Activated CD4-positive, CD25-positive, alpha-beta regulatory T cell treated with anti-CD3 and anti-CD28 coated beads, Interleukin-2, amount 50 U/mL, for 16 hours (primary cell): ENCODE measurements around the gene PBX2.
"Not testable (repeated sequence)": the region's sequence is repeated elsewhere in the genome, so short reads cannot be mapped to it uniquely, and the experiment has no call there.

ENCODE experiments used
- DNase-seq: peaks from one replicate; pipeline ENCODE4 v3.0.0-alpha.2; 2020; ENCODE audit warnings: low read depth, low spot score

PBX2 gene

DNA sequence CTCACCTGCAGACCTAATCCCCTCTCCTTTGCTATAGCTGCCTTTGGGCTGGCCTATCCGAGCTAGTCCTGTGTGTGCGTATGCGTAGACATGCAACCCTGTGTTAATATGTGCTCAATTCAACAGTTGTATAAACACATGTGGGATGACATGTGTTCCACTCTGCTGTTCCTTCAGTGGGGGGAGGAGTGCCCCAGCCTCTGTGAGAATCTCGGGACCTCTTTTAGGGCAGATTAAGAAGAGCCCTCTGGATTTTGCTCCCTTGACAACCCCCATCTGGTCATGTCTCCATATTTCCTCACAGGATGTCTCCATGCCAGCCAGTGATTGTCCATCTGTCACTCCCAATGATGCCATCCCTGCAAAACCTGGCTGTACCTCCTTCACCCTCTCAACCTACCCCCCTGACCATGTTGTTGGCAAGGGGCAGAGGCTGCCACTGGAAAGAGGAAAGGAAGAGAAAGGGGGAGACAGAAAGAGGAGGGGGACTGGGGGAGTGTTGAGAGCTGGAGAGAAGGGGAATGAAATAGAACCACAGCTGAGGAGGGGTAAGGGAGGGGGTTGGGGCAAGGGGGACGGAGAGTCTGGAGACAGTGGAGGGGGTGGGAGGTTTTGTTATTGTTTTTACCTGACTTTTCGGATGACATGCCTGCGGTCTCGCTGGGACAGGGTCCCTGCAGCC is 38.7 kb downstream of the PBX2 start:
- DNase-seq, result no peak

DNA sequence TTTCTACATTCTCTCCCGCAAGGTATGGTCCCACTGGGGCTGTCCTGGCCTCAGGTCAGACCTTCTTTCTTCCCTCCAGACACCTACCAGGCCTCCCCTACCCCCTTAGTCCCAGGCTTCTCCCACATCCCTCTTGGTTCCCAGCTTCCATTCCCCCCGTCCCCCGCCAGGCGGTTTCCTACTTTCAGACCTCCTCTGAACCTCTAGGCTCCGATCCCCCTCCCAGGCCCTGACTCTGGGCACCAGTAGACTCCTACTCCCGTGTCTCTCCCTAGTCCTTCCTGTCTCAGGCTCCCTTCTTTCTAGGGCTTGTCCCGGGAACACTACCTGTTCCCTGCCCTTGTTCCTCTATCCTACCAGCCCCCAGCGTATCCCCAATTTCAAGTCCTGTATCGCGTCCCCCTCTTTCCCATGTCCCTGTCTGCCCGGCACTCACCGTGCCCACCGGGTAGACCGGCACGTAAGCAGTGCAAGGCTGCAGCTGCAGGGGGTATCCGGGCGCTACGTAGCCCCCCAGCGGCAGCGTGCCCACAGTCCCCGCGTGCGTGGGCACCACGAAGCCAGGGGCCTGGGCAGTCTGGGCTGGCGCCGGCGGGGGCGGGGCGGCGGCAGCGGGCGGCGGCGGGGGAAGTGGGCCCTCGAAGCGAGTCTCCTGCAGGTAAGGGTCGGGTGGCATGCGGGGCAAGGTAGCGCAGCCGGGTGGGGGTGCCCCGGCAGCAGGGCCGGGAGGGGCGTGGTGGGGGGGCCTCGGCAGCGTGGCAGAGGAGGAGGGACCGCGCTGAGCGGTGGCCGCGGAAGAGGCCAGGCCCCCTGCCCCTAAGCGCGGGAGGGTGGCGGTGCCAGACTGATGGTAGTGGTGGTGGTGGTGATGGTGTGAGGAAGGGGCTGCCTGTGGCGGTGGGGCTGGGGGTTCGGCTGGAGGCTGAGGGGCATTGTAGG is 39.8 kb downstream of the PBX2 start:
- DNase-seq, result no peak

DNA sequence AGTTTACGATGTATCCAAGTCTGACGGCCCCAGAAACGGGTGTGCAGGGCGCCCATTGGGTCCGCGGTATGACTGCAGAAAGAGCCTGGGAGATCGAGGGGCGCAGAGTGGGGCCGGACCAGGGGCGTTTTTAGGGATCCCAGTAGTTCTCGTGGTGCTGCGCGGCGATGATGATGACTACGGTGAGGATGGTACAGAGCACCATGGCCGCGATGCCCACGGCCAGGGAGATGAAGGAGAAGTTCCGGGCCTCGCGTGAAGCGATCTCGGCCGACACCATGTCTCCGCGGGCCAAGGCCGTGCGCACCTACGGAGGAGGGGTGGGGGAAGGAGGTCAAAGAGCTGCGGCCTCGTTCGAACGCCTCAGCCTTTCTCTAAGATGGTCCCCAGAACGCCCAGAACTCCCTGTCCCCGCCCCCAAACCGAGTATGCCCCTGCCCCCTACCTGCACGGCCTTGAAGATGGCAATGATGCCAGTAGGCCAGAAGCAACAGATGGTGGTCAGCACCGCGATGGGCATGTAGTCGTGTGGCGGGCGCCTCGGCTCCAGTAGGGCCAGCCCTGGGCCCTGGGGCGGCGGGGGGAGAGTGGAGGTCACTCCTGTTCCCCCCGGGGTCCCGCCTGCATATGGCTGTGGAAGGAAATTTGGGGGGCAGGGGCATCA is 40.8 kb downstream of the PBX2 start:
- DNase-seq, result no peak

DNA sequence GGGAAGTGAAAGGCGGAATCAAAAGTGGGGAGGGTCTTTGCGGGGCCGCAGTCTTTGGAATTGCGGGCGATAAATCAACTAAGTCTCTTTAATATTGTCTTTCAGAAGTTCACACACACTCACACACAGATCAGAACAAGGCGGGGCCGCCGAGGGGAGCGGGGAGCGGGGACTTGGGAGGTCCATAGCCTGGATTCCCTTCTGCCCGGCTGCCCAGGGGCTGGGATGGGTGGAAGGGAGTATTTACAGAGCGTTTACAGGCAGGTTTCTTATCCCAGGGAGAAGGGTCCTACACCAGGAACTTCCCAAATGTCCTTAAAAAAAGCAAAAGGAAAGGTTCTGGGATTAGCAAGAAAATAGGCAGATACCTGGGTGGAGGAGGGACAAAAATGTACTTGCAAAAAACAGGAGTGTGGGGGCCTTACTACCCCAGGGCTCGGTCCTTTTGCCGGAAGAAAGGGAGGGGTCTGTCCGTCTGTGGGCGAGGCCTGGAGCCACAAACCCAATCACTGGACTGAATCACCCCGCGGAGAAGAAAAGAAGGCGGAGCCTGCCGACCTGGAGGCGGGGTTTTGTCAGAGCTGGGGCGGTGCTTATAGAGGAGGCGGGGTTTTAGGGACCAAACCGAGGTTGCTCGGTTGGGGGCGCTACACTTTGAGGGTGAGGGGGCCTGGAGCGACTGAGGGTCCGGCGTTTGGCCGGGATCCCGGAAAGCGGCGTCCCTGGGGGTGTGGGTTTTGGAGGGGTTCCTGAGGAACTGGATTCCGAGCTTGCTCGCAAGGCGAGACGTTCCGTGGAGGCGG is 41.5 kb downstream of the PBX2 start:
- peak; percentile 34 for DNase-seq

DNA sequence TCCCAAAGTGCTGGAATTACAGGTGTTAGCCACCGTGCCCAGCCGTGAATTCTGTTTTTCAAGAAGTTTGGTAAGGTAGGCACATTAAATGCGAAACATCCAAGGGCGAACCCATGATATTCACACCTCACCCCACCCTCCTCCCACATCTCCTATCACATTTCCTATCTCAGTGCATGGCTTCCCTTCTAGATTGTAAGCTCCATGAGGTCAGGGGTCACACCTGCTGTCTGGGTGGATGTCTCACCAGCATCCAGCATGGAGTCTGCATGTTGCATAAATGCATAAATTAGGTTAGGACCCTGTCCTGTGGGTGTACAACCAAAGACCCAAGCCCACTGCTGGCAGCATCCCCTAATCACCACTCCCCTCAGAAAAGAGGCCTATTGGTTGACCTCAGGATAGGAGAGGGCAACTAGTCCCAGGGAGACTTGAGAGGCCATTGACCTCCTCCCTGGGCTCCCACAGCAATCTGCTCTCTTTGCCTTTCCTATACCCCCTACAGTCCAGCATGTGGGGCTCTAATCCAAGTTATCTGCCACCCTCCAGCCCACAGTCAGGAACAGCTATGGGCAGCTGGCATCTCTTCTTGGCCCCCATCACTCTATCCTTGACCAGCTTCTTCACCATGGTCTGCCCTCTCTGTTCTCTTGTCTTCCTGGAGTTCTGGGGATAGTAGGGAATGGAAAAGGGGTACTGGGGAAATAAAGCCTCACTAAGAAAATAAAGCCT is 42.4 kb downstream of the PBX2 start:
- no peak for DNase-seq

DNA sequence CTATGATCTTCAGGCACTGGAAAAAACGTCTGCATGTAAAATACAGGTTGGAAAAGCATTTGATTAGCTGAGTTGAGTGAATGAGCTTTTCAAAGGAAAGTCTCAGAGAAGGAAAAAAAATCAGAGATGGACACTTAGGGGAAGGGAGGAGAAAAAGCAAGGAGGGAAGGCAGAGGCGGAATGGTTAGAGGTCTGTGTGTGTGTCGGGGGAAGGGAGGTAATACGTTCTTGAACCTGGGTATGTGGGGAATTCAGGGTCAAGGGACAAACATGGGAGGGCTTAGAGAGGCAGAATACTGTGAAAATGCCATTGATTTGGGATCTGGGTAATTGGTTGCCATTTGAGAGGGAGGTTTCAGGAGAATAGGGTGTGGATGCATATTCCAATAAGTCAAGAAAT is 43.3 kb downstream of the PBX2 start:
- no peak for DNase-seq

DNA sequence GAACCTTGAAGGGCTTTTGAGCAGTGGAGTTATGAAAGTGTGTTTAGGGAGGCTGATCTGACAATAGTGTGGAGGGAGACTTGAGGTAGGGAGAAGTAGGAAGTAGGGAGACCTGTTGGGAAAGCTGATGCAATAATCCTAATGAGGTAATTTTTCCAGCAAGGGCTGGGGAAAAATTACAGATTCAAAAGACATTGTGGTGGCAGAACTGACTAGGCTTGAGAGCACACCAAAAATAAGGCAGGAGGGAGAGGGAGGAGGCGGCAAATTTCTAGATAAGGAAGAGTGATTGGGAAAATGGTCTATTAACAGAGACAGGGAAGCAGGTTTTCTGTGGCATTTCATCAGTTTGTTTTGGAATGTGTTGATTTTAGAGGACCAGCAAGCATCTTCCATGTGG is 43.7 kb downstream of the PBX2 start:
- no peak for DNase-seq

DNA sequence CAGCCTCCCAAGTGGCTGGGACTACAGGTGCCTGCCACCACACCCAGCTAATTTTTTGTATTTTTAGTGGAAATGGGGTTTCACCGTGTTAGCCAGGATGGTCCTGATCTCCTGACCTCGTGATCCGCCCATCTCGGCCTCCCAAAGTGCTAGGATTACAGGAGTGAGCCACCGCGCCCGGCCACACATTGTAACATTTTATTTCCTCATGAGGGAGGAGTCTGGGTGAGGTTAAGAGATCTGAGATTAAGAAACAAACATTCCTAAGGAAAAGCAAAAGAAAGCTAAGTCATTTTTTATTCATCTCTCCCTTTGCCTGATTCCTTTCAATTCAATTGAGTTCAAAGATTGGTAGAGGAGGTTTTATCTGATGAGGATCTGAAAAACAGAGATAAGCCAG is 45.8 kb downstream of the PBX2 start:
- DNase-seq, result not testable (repeated sequence)

DNA sequence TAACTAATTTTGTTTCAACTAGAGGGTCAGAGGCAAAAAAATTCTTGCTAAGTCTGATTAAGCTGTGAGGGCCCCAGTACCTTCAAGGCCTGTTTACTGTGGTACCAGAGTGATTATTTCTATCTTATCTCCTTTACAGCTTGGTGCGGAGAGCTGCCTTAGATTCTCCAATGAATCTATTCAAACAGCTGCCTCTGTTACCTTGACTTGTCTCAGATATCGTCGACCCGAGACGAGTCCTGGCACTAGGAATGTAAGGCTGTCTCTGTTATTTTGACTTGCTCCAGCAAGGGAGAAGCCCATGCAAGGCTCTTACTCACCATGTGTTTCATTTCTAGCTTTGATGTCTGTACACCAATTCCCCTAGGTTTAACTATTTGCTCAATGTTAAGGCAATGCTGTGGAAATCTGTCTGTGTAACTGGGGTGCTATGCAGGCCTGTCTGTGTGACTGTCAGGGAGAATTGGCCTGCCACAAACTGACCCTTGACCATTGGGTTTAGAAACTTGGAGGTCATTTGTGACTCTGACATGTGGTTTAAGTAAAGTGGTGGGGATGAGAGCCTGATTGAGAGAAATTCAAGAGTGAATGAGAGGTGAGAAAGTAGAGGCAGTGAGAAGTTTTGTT is 49.5 kb downstream of the PBX2 start:
- no peak for DNase-seq

DNA sequence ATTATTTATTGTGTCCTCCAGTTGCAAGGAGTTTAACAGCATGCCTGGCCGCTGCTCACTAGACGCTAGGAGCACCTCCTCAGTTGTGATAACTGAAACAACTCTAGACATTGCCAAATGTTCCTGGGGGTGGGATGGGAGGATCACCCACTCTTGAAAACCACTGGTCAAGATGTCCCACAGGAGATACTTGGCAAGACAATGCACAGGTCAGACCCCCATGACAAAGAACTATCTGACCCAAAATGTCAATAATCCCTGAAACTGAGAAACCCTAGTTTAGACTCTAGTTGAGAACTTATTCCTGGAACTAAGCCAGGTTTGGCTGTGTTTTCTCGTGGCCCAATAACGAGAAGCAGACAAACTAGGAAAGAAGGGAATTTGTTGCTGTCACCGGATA is 50.4 kb downstream of the PBX2 start:
- DNase-seq, result no peak

DNA sequence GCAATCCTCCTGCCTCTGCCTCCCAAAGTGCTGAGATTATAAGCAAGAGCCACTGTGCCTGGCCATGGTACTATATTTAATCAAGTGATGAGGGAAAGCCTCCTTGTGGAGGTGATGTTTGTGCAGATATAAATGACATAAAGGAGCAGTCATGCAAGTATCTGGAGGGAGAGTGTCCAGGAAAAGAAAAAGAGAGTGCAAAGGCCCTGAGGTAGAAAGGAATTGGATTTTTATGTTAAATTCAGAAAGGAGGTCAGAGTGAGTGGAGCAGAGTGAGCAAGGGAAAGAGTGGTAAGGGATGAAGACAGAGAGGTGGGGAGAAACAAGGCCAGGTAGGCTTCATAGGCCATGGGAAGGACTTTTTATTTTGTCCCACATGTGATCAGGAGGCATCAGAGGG is 52.5 kb downstream of the PBX2 start:
- DNase-seq, result no peak
